COLO668 (cell line): Measurements from ENCODE around the gene RSU1.
"Not testable (repeated sequence)": the region's sequence is repeated elsewhere in the genome, so short reads cannot be mapped to it uniquely, and the experiment has no call there.

Source experiments
- DNase-seq: peaks from one replicate; lab custom pipeline; 2025; ENCODE audit not compliant: unreplicated experiment; lab: John Stamatoyannopoulos, UW

RSU1 gene

DNA sequence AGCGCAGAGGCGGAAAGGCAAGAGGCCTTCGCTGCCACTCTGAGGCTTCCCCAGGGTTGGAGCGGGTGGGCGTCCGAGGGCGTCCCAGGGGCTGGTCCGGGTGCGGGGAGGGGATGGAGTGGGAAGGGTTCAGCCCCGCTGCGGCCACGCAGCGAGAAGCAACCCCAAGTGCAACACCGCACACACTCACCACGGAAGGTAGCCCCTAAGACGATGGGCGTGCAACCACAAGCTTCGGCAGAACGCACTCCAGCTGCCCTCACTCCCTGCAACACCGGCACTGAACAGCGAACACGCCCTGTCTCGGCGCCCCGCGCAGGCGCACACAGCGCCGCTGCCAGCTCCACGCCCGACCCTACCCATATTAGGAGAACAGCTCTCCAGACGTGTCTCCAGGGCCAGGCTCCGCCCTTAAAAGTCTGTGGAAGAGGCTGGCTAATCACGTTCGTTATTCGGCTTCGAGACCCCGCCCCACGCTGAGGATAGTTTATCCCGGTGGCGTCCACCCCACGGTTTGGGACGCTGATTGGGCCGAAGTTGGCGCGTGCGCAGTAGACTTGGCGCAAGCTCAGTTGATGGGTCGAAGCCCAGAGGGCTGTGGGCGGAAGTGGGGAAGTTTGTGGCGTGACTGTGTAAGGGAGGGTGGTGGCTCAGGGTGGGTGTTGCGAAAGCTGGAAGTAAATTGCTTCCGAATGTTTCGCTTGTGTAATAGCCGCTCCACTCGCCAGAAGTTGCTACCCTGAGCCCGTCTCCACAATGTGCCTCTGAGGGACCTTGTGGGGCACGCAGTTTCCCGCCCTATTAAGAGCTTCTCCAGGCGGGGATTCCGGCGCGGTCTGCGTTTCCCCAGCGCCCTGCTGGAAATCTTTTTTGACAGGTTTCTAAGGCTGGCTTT is at the start of gene RSU1:
TSS of gene RSU1 (minus strand) at position 300 of the 895 bp plus-strand sequence. CDS start 343 bp downstream, outside the sequence.
- DNase-seq: peak; percentile 96

DNA sequence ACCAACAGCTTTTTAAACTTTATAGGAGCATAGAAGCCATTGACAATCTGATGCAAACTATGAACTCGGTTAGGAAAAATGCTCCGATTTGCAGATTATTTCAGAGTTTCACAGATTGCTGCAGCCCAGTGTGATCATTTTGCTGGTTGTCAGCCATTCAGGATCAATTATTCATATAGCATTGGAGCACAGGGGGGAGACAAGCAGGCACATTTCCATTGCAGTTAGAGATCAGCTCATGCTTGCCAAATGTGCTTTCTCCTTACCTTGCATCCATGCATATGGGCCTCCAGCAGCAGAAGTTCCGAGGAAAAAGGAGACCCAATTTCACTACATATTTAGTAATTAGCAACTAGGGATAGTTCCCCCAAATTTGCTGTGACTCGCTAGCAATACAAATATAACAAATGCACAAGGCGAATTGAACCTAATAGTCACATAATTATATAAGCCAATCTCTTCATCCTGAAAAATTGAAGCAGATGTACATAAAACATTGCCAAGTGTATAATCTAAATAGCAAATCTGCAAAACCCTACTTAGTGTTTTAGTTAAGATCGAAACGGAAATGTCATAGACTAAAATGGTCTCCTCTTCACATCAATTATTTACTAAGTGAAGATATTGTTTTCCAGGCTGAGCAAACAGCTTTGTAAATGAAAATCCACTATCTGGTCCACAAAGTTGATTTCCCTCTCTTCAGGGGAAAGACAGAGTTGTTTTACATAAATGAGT is 49.5 kb upstream of the RSU1 start:
- no peak for DNase-seq

DNA sequence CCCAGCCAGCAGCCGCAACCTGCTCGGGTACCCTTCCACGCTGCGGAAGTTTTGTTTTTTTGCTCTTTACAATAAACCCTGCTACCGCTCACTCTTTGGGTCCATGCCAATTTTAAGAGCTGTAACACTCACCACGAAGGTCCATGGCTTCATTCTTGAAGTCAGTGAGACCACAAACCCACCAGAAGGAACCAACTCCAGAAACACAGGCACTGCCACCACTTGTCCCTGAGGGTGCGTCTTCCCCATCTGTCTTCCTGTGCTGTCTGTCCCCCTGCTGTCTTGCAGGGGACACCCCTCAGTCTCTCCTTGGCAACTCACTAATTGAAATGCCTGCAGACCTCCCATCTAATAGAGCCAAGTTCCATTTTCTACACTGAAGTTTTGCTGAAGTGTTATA is 48.5 kb upstream of the RSU1 start:
- no peak for DNase-seq

DNA sequence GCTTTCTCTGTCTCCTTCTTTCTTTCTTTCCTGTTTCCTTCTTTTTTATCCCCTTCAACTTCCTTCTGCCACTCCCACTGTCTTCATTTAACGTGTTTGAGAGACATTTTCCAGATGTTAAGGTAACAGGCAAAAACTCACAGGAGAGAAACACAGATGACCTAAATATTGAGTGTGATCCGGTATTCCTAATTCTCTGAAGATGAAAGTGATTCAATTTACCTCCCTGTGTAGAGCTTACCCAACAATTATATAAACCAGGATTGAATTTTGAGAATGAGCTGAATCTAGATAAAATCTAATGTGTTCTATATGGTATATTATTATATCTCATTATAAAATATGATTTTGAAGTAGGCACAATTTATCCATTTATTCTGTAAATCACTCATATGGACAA is 46.5 kb upstream of the RSU1 start:
- DNase-seq: no peak

DNA sequence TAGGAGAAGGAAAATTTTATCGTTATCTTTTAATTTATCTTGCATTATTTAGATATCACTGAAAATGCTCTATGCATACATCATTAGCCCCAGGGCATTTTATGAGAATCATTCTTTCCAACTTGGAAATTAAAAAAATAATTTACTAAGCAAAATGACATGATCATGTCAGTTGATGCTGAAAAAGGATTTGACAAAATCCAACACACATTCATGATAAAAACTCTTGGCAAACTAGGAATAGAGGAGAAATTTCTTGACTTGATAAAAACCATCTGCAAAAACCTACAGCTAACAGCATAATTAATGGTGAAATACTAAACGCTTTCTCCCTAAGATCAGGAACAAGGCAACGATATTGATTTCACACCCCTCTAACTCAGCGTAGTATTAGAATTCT is 40.2 kb upstream of the RSU1 start:
- no peak for DNase-seq

DNA sequence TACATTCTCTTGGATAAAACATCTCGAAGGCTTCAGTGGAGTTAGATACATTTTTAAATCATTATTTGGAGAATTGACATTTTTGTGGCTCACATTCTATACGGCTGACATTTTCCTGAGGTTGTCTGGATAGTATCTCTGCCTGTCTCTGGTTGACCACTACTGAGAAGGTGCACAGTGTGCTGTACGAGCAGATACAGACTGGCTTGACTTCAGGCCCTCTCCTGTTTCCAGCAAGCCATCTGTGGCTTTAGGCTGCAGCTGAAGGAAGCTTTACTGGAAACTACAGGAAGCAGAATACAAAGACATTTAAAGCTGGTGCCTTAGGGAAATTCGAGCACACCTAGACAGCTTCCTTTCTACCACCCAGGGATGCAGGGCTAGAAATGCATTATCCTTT is 39.3 kb upstream of the RSU1 start:
- no peak for DNase-seq

DNA sequence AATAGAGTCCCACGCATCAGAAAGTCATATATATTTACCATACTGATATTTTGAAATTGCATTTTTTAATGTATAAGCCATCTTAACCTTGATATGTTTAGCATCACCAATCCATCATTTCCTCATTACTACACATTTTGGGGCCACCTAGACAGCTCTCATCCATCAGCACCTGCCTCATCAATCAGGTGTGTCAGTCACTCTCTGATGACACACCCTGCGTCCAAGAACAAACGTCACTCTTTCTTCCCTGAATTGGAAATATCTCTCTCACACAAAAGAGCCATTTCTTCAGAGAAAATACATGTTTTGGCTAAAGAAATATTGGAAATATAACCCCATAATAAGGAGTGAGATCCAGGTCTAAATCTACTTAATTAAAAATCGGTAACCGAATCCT is 38.9 kb upstream of the RSU1 start:
- DNase-seq: no peak

DNA sequence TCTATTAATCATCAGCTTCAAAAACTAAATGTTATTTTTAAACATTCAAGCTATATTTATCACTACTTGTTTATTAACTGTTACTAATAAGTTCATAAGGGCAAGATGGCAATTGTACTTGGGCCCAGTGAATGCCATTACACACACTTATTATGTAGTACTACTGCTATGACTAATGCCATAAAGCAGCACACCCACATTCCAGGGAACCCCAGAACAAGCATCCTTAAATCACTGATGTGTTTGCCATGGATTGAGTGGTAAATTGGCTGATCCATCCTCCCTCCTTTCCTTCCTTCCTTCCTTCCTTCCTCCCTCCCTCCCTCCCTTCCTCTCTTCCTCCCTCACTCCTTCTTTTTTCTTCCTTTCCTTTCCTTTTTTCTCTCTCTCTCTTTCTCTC is 37.4 kb upstream of the RSU1 start:
- DNase-seq: no peak

DNA sequence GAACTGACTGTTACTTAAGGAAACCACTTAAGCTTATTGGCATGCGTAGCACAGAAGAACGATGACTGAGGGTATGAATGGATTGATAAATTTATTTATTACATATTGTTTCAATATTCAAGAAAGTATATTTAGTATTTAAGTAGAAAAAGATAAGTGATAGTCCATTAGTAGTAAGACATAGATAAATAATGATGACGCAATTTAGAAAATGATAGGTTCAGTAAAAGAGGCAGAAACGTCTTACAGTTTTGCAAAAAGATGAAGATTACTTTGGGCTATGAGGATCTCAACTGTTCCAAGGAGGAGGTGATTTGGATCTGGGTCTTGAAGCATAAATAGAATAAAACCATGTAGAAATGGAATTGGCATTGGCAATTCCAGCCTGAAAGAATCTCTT is 36.6 kb upstream of the RSU1 start:
- DNase-seq: no peak

DNA sequence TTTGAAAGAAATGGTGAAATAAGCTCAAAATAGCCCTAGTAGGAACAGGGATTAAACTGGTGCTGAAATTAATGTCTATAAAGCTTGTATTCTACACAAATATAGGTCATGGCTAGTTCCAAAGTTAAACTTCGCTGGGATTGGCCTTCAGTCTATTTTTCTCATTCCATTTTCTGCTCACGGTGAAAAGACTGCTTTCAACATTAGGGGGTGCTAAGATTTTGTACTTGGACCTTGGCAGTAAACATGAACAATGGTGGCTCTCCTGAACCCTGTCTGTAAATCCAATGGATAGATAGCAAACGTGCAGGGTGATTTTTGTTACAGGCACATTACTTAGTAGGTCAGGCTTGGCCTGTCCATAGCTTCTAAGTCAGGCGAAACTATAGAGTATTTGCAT is 36.0 kb upstream of the RSU1 start:
- DNase-seq: no peak

DNA sequence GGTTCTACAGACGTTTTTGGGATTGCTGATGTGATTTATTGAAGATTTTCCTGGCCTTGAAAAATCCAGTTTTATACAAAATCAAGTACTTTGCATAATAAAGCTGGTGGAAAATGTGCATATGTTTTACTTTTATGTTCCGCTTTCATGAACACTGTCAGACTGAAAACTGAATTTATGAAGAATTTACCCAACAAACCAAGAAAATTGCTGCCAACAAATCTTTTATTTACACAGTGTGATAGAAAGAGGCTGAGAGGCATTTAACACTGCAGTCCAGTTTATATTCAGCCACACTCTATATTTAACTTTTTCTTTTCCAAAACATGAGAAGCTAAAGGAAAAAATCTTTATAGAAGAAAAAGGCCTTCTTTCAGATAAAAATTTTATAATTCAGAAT is 35.4 kb upstream of the RSU1 start:
- DNase-seq: no peak

DNA sequence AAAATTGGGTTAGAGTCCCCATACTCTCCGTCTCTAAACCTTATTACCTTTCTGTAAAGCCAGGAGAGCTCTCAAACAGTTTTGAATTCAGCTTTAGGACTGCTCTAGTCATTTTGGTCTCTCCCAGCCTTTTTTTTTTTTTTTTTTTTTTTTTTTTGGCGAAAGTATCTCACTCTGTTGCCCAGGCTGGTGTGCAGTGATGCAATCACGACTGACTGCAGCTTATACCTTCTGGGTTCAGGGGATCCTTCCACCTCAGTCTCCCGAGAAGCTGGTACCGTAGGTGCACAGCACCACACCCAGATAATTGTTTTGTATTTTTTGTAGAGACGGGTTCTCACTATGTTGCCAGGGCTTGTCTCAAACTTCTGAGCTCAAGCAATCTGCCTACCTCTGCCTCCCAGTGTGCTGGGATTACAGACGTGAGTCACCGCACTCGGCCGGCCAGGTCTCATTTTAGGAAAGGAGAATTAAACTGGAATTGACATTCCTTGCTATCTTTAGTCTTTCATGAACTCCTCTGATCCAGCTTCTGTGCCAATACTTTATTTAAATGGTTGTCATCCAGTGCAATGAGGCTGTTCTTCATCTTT is 31.4 kb upstream of the RSU1 start:
- no peak for DNase-seq

DNA sequence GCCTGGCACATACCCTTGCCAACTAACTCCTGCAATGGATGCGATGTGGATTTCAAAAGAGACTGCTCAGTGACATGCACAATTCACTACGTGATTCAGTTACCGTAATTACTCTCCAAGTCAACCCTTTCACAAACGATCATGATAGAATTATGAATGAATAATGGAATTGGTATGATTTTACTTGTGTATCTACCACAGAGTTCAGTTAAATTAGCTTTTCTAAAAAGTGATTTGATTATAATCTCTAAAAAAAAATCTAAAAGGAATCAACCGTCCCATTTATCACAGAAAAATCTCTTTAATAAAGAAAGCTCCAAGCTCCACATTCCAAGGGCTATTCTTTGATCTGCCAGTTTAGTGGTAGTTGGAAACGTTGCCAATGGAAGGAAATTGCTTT is 30.4 kb upstream of the RSU1 start:
- no peak for DNase-seq

DNA sequence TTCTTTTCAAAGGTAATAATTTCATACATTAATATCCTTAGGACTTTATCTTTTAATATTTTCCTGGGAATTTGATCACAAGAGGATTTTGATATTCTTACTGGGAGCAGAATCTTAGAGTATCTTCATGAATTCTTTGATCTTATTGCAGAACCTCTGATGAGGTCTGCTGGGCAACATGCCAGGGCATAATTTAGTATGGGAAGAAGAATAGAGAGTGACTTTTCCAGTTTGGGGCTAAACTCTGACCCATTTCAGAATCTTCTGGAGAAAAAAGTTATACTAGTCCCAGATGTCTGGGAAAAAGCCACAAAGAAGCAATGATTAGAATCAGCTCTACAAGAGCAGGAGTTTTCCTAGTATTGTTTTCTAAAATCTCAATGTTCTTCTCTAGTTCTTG is 28.0 kb upstream of the RSU1 start:
- no peak for DNase-seq

DNA sequence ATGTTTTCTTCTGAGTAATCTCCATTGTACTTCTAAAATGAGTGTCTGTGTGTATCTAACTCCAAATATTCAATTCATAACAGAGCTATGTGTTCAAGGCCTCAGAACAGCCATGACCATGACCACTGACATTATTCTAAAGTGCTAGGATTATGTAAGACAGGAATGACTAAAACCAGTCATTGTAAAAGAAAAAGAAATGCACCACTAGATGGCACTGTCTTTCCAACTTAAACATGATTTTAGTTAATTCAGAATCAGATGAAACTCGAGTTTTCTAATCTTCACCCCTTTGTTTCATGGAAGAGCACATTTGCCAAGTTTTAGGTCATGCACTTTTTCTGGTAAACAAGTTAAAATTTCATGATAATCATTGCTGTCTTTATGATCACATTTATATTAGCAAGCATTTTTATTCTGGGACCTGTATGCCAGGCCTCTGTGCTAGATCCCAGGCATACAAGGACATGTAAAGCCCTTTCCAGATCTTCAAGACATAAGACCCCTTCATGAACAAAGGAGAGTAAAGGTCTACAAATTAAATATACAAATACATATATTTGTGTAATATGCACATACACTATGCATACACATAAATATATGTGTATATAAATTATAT is 26.1 kb upstream of the RSU1 start:
- DNase-seq: no peak

DNA sequence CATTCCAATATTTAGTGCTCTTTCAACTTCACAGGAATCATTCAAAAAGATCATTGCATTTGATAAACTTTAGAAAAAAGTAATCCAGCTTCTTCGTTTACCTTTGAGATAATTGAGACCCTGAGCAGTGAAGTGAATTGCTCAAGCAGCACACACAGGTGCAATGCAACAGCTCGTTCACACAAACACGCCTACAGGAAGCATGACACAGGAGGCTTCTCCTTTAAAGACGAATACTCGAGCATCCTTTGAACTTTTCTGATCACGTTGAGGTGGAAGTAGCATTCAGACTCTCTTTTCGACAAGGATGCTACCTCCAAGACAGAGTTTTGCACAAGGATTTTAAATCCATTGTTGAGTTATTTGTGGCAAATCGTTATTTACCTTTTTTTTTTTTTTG is 18.0 kb upstream of the RSU1 start:
- DNase-seq: no peak

DNA sequence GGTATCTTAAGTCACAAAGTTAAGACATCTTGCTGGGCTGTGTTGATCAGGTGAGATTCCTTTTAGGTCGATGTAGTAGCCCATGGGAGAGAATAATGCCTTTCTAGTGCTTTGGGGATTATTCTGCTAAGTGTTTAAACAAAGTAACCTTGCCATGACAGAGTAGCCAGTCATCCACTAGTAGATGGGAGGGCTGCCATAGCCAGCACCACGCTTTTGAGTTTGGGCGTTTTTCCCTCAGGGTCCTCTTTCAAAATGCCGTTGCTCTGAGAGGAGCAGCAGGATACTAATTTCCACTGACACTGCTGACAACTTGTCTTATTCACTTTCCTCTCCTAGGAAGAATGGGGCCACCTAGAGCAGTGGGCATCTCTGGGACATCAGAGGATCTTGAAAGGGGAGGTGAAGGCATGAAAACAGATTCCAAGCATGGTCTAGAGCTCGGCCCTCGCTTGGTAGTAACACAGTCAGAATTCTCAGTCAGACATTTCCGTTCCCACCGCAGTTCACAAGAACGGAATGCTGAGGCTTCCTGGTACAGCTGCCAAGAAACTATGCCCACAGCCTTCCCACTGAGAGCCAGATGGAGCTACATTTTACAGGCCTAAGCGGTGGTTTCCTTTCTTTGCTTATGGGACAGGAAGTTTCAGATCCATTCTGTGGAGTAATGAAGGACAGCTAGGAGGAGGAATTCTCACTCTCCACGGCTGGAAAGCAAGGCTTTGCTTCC is 15.3 kb upstream of the RSU1 start:
- no peak for DNase-seq

DNA sequence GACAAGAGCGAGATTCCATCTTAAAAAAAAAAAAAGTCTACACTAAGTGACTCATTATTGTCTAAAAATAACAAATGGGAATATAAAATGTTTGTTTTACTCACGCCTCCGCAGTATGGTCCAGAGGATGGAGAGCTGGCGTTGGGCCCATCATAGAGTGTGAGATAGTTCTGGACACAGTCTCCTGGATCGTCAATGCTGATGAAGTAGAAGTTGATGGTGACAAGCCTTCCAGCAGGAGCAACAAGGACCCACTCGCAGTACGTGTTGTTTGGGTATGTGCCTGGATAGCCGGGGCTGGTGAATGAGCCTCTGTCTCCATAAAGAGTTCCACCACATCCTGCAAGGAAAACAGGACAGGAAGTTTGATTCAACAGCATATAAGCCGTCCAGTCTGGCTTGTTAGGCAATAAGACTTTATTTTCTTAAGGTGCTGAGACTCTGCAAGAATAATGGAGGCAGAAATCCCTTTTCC is 11.5 kb upstream of the RSU1 start:
- DNase-seq: no peak

DNA sequence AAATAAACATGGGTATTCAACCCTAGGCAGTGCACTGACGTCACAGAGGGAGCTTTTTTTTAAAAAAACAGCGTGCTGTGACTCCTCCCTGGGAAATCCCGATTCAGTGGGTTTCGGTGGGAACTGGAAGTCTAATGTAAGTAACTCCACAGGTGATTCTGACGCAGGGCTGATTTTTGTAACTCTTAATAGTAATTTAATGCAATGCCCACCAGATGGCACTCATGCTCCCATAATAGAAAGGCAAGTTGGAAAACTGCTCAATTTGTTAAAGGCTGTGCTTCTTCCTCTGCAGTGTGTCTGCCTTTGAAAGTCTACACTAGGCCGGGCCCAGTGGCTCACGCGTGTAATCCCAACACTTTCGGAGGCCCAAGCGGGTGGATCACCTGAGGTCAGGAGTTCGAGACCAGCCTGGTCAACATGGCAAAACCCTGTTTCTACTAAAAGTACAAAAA is 10.9 kb upstream of the RSU1 start:
- DNase-seq: peak; percentile 43

DNA sequence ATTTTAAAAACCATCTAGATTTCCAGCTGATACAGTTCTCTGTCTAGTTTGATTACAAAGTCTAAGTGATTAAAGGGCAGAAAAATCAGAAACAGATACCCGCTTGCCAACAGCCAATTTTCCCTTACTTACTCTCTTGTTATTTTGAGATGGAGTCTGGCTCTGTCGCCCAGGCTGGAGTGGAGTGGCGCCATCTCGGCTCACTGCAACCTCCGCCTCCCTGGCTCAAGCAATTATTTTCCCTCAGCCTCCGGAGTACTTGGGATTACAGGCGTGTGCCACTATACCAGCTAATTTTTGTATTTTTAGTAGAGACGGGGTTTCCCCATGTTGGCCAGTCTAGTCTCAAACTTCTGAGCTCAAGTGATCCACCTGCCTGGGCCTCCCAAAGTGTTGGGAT is 10.2 kb upstream of the RSU1 start:
- not testable (repeated sequence) for DNase-seq
